K562 (cell line): ENCODE data around the gene DDIT3. TPM values are rescaled to one million over a fixed set of nuclear protein-coding genes. Genes with fewer than 3 reads are reported as not detected.

ENCODE experiments used
- ATAC-seq: fragments of 200-7000 bp; cut with Tn5 transposase; 3 replicates; pipeline ENCODE4 v1.9.1; 2020; ENCODE audit warnings: moderate library complexity
- BruUV-seq: library from RNA; stranded (reverse); fragments of 400-500 nt; replicated peaks from 2 replicates; lab custom pipeline; 2021; lab: Mats Ljungman, UMichigan
- CTCF ChIA-PET: fragments of 300-600 bp; formaldehyde crosslinking; extraction: SDS; loops from one replicate; lab custom pipeline; 2021; ENCODE audit warnings: low intra/inter-chr PET ratio; lab: Yijun Ruan, JAX
- POLR2A ChIA-PET: fragments of 300-600, 350-650 bp; sonication (Branson Sonifier 250); formaldehyde crosslinking; extraction: SDS; loops from one replicate; lab custom pipeline; 2021; ENCODE audit warnings: antibody characterized with exemption, inconsistent platforms; lab: Yijun Ruan, JAX
- DNase-seq, 4 experiments: peaks; one replicate each; pipeline versions ENCODE4 v3.0.0 to v3.0.0-alpha.2; 2011 to 2018; ENCODE audit warnings: low spot score in 3 of 4, mixed read lengths in 3 of 4; ENCODE audit errors: extremely low read depth in 1 of 4
- FAIRE-seq: peaks from 2 replicates; lab custom pipeline; 2011; peaks lifted over from hg19 to GRCh38; lab: Jason Lieb, UNC
- H2AFZ ChIP-seq: 2 replicates; pipeline ENCODE4 v1.6.0; 2011; ENCODE audit warnings: low read depth, low read length, control low read depth, inconsistent platforms
- H3K27ac ChIP-seq: fragments of 200-600 bp; 3 replicates; pipeline ENCODE4 v1.8.0; 2011; ENCODE audit warnings: low read depth, mild to moderate bottlenecking, control low read depth, inconsistent platforms, low read length, moderate library complexity, mixed read lengths; ENCODE audit errors: extremely low read depth
- H3K27me3 ChIP-seq, 2 experiments: fragments of 300-600 bp in 1 of 2; 2 replicates in 1 of 2; 3 replicates in 1 of 2; pipeline versions ENCODE4 v1.6.0 to v1.8.0; 2011; ENCODE audit warnings: inconsistent platforms in 2 of 2, low read length in 2 of 2, mild to moderate bottlenecking in 1 of 2, mixed read lengths in 1 of 2, moderate library complexity in 1 of 2; ENCODE audit not compliant: control insufficient read depth in 2 of 2, insufficient read depth in 2 of 2
- H3K36me3 ChIP-seq: fragments of 300-600 bp; 3 replicates; pipeline ENCODE4 v1.8.0; 2011; ENCODE audit warnings: mild to moderate bottlenecking, low read length, inconsistent platforms; ENCODE audit not compliant: control insufficient read depth, insufficient read depth
- H3K4me1 ChIP-seq, 2 experiments: fragments of 200-600 bp in 1 of 2; replicated peaks in 1 of 2; 2 replicates in 1 of 2; 3 replicates in 1 of 2; pipeline versions ENCODE4 v1.5.1 to v1.8.0; 2011; ENCODE audit warnings: inconsistent platforms in 2 of 2, low read length in 2 of 2, mild to moderate bottlenecking in 1 of 2, mixed read lengths in 1 of 2, moderate library complexity in 1 of 2; ENCODE audit not compliant: control insufficient read depth in 2 of 2, insufficient read depth in 2 of 2
- H3K4me2 ChIP-seq: 2 replicates; pipeline ENCODE4 v1.6.1; 2011; ENCODE audit warnings: low read length, control low read depth, inconsistent platforms, mixed read lengths; ENCODE audit not compliant: insufficient read depth
- H3K4me3 ChIP-seq: fragments of 200-600 bp; sonication (generic), shearing (Covaris generic); 2 replicates; pipeline ENCODE4 v1.5.1; 2016; ENCODE audit warnings: control low read depth, inconsistent platforms
- H3K79me2 ChIP-seq: fragments of 200-600 bp; 3 replicates; pipeline ENCODE4 v1.8.0; 2011; ENCODE audit warnings: low read length, inconsistent platforms; ENCODE audit not compliant: control insufficient read depth, insufficient read depth
- H3K9ac ChIP-seq, 2 experiments: 2 replicates each; pipeline versions ENCODE4 v1.6.0 to v1.6.1; 2011; ENCODE audit warnings: low read depth in 2 of 2, low read length in 2 of 2, control low read depth in 1 of 2, inconsistent platforms in 1 of 2, mild to moderate bottlenecking in 1 of 2, mixed read lengths in 1 of 2; ENCODE audit not compliant: insufficient read depth in 1 of 2
- H3K9me1 ChIP-seq: one replicate; pipeline ENCODE4 v1.6.0; 2011; ENCODE audit warnings: inconsistent platforms, mild to moderate bottlenecking, low read length, moderate library complexity; ENCODE audit not compliant: control insufficient read depth, insufficient read depth
- H3K9me3 ChIP-seq: replicated peaks from 2 replicates; pipeline ENCODE4 v1.5.1; 2011; ENCODE audit warnings: low read depth, low read length, inconsistent platforms; ENCODE audit not compliant: control insufficient read depth, insufficient read depth
- H4K20me1 ChIP-seq: replicated peaks from 2 replicates; pipeline ENCODE4 v1.6.1; 2011; ENCODE audit warnings: low read length, inconsistent platforms, mixed read lengths; ENCODE audit not compliant: control insufficient read depth, insufficient read depth
- ARID1B ChIP-seq: fragments of 450-650 bp; IDR thresholded peaks from 2 replicates; pipeline ENCODE4 v1.6.1; 2016; ENCODE audit warnings: antibody characterized with exemption, mild to moderate bottlenecking, inconsistent platforms
- BDP1 ChIP-seq: IDR thresholded peaks from 3 replicates; pipeline ENCODE4 v1.6.1; 2011; ENCODE audit not compliant: insufficient read length, insufficient read depth
- BRD9 ChIP-seq: fragments of 450-650 bp; IDR thresholded peaks from 2 replicates; pipeline ENCODE4 v1.6.1; 2018; ENCODE audit warnings: low read depth; ENCODE audit not compliant: partially characterized antibody
- CBX1 ChIP-seq: sonication (generic); IDR thresholded peaks from 2 replicates; pipeline ENCODE4 v1.6.1; 2016; ENCODE audit warnings: antibody characterized with exemption, low read depth, mild to moderate bottlenecking
- MYBL2 ChIP-seq, 2 experiments: fragments of 450-650 bp in 1 of 2; sonication (generic) in 1 of 2; formaldehyde crosslinking in 1 of 2; IDR thresholded peaks; 2 replicates each; pipeline versions ENCODE4 v1.6.1 to v1.8.1; 2017 to 2022; ENCODE audit warnings: borderline replicate concordance in 1 of 2, inconsistent platforms in 1 of 2, low read depth in 1 of 2, mild to moderate bottlenecking in 1 of 2, missing genetic modification reagents in 1 of 2, moderate library complexity in 1 of 2
- NRF1 ChIP-seq, 2 experiments: fragments of 450-650 bp; IDR thresholded peaks in 1 of 2; conservative IDR thresholded peaks in 1 of 2; 2 replicates each; pipeline ENCODE4 v1.6.1; 2014; ENCODE audit warnings: mild to moderate bottlenecking in 2 of 2
- RAD51 ChIP-seq: fragments of 450-650 bp; IDR thresholded peaks from 2 replicates; pipeline ENCODE4 v1.7.1; 2016; ENCODE audit warnings: low read depth, mild to moderate bottlenecking, borderline replicate concordance
- RCOR1 ChIP-seq, 2 experiments: IDR thresholded peaks; 2 replicates each; pipeline ENCODE4 v1.6.1; 2012; ENCODE audit warnings: low read depth in 2 of 2, low read length in 2 of 2, borderline replicate concordance in 1 of 2, improper control_type of control experiment in 1 of 2
- ZC3H8 ChIP-seq: fragments of 450-650 bp; IDR thresholded peaks from 2 replicates; pipeline ENCODE4 v1.6.1; 2017
- WGBS: fragments of 100-300 bp; shearing (Covaris generic); methylation state at CpG from one replicate; pipeline ENCODE4 v1.1.6; 2016; ENCODE audit warnings: low coverage, mixed read lengths; ENCODE audit not compliant: insufficient coverage; ENCODE audit errors: missing lambda C conversion rate; 5-methylcytosine and 5-hydroxymethylcytosine counted together
- in situ Hi-C: fragments of 300-500 bp; cut with MboI; formaldehyde crosslinking; loops from 4 replicates; pipeline ENCODE4 v1.15.0; 2018; ENCODE audit warnings: inconsistent platforms, mixed read lengths
- intact Hi-C: fragments of 100-400 bp; cut with micrococcal nuclease; formaldehyde crosslinking; loops from 2 replicates; pipeline ENCODE4 v1.14.2; 2022
- polyA plus RNA-seq, 8 experiments: library from polyadenylated mRNA; depleted of rRNA in 4 of 8; stranded (reverse) in 5 of 8; unstranded in 3 of 8; fragments of >200 nt; fragmentation: Nextera tagmentation in 2 of 8; fragmentation: Illumina TruSeq in 1 of 8; extraction: Ambion mirVana in 2 of 8; extraction: Trizol in 1 of 8; gene quantifications; 2 replicates each; pipeline versions ENCODE4 v1.2.1 to v1.2.3, GENCODE V29; 2011 to 2014; ENCODE audit warnings: inconsistent platforms in 1 of 8, missing spikeins in 1 of 8
- total RNA-seq, 7 experiments: library from RNA; depleted of rRNA in 6 of 7; stranded (reverse); fragments of >200 nt in 6 of 7; fragmentation: Illumina TruSeq in 2 of 7; extraction: Trizol in 2 of 7; gene quantifications; 2 replicates each; pipeline versions ENCODE4 v1.2.1 to v1.2.3, GENCODE V29; 2011 to 2021; ENCODE audit warnings: low replicate concordance in 1 of 7
- TF ChIP-seq, protein P1 (sequence below), 2 experiments: fragments of 450-650 bp in 1 of 2; sonication (generic) in 1 of 2; formaldehyde crosslinking; conservative IDR thresholded peaks; 2 replicates each; pipeline versions ENCODE4 v1.4.0 to v1.8.1; 2020 to 2022; ENCODE audit warnings: mild to moderate bottlenecking in 1 of 2, missing genetic modification reagents in 1 of 2
- TF ChIP-seq, protein P2 (sequence below): fragments of 250-450 bp; sonication (Bioruptor Pico); IDR thresholded peaks from 2 replicates; pipeline ENCODE4 v1.8.0; 2022; ENCODE audit warnings: inconsistent platforms

DDIT3 gene
- total and polyA plus RNA-seq, 9 of the 15 experiments (the other 6 are each of a cell fraction or from before 2014, with no cell fraction given), result 59.1 to 272 (median 89.9) TPM

DNA sequence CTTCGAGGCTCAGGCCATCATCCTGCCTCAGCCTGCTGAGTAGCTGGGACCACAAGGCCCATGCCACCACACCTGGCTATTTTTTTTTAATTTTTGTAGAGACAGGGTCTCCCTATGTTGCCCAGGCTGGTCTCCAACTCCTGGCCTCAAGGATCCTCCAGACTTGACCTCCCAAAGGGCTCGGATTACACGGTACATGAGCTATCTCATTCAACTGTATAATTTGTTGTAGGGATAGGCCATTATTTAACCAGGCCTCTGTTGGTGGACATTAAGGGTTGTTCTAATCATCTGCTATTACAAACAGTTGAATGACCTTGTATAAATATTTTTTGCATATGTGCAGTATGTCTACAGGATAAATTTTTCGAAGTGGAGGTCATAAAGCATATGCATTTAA lies 38.5 kb upstream of the DDIT3 start (continued):
- TF ChIP-seq, protein P1, sequence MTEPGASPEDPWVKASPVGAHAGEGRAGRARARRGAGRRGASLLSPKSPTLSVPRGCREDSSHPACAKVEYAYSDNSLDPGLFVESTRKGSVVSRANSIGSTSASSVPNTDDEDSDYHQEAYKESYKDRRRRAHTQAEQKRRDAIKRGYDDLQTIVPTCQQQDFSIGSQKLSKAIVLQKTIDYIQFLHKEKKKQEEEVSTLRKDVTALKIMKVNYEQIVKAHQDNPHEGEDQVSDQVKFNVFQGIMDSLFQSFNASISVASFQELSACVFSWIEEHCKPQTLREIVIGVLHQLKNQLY (CRISPR knock-in tag; conservative IDR thresholded peaks at IDR 0.05), result no peak
- TF ChIP-seq RAD51 (no peak), ZC3H8 (no peak), BRD9 (no peak)

DNA sequence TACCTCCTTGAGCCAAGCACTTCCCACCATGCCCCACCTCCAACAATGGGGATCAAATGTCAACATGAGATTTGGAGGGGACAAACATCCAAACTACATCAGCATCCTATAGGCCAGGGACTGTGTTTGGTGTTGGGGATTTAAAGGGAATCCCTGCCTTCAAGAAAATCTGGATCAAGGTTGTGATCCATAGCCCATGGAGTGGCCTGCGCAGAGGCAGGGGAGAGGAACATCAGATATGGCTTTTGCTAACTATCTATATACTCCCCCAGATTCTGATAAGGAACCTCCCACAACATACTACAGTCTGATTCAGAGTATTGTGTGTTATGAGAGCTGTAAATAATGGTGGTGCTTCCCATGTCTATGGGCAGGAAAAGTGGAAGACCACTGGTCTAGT lies 34.6 kb upstream of the DDIT3 start:
- BruUV-seq, result no TSS peak
- Histone ChIP-seq H3K9ac (no peak overlapping the region; a peak in 1 of 4 replicates), H3K36me3 (peaks cover 17% of the 10 kb centered on the region), H3K9me3 (no peaks in the 10 kb centered on the region), H3K4me2 (no peak overlapping the region), H2AFZ (no peak overlapping the region), H3K27ac (no peak overlapping the region), H3K27me3 (no peaks in the 10 kb centered on the region), H3K4me3 (no peak overlapping the region), H3K9me1 (no peaks in the 10 kb centered on the region), H3K4me1 (peaks cover 45 to 53% of the 10 kb centered on the region in 2 experiments), H3K79me2 (peaks cover 68% of the 10 kb centered on the region), H4K20me1 (no peaks in the 10 kb centered on the region)
- TF ChIP-seq ARID1B (0 out of 2 replicates have a peak, but pooled peaks have one; percentile 32), RCOR1 (IDR thresholded peaks at IDR 0.05; ENCODE audit: borderline replicate concordance in 1 of 2, low read depth in 2 of 2, low read length in 2 of 2) (0 out of 4 replicates have a peak, but pooled peaks of 1 of the 2 experiments have one; percentile 41), BDP1 (no peak), MYBL2 (IDR thresholded peaks at IDR 0.05; ENCODE audit: low read depth) (no peak), MYBL2 (CRISPR knock-in tag; IDR thresholded peaks at IDR 0.05; ENCODE audit: borderline replicate concordance) (no peak), NRF1 (conservative IDR thresholded peaks at IDR 0.05 in 1 of 2, IDR thresholded peaks at IDR 0.05 in 1 of 2) (peak; percentile 51 to 53), CBX1 (no peak)
- TF ChIP-seq, protein P2, sequence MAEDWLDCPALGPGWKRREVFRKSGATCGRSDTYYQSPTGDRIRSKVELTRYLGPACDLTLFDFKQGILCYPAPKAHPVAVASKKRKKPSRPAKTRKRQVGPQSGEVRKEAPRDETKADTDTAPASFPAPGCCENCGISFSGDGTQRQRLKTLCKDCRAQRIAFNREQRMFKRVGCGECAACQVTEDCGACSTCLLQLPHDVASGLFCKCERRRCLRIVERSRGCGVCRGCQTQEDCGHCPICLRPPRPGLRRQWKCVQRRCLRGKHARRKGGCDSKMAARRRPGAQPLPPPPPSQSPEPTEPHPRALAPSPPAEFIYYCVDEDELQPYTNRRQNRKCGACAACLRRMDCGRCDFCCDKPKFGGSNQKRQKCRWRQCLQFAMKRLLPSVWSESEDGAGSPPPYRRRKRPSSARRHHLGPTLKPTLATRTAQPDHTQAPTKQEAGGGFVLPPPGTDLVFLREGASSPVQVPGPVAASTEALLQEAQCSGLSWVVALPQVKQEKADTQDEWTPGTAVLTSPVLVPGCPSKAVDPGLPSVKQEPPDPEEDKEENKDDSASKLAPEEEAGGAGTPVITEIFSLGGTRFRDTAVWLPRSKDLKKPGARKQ (CRISPR knock-in tag), result no peak
- ATAC-seq (no peak), FAIRE-seq (no peak), DNase-seq (no peak)
- POLR2A ChIA-PET, result interaction anchor here (0.7 to 4.2 kb wide), 4 partner anchors 9 to 84 kb away, joined by 3 to 38 read pairs (median 4); partner anchors contain the start of gene DDIT3
- intact Hi-C loops (no loop called here), in situ Hi-C loops (no loop called here)
- CTCF ChIA-PET, result no interaction called here
- WGBS, result 13% methylated on average over 1 of the region's 1 CpG
